B cell (primary cell): ENCODE data around the gene AAK1.

ENCODE experiments used
- EZH2 ChIP-seq: IDR thresholded peaks from 2 replicates; pipeline ENCODE4 v1.6.1; 2012; ENCODE audit warnings: borderline replicate concordance, low read depth, mild to moderate bottlenecking, moderate library complexity, low read length; ENCODE audit not compliant: insufficient read depth, poor library complexity, severe bottlenecking
- TF ChIP-seq, protein P1 (sequence below): fragments of 200-600 bp; IDR thresholded peaks from one replicate; pipeline ENCODE4 v1.8.0; 2022; ENCODE audit warnings: antibody characterized with exemption, mild to moderate bottlenecking

DNA sequence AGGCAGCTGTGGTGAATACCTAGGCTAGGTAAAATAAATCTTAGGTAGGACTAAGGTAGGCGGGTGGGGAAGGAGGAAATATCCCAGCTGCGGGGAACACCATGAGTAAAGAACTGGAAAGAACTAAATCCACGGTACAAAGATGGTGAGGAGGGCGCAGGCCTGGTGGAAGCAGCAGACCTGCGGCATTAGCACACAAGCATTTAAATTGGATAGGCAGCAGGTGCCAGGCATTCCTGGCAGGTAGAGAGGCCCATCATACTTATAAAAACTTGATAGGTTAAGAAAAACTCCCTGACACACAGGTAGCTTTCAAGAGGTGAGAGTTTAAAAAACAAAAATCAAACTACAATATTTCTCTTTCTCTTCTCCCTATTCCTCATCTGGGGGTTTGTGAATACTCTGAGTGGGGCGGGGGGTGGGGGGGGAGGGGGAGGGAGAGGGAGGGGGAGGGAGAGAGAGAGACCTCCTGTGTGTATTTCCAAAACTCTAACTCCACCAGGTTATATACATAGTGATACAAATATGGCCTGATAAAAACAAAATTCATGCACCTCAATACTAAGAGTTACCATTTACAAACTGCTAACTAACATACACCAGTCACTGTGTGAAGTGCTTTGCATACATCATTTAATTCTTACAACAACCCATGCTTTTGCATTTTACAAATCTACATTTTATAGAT, 13.5 kb downstream of the AAK1 start:
- TF ChIP-seq, protein P1, sequence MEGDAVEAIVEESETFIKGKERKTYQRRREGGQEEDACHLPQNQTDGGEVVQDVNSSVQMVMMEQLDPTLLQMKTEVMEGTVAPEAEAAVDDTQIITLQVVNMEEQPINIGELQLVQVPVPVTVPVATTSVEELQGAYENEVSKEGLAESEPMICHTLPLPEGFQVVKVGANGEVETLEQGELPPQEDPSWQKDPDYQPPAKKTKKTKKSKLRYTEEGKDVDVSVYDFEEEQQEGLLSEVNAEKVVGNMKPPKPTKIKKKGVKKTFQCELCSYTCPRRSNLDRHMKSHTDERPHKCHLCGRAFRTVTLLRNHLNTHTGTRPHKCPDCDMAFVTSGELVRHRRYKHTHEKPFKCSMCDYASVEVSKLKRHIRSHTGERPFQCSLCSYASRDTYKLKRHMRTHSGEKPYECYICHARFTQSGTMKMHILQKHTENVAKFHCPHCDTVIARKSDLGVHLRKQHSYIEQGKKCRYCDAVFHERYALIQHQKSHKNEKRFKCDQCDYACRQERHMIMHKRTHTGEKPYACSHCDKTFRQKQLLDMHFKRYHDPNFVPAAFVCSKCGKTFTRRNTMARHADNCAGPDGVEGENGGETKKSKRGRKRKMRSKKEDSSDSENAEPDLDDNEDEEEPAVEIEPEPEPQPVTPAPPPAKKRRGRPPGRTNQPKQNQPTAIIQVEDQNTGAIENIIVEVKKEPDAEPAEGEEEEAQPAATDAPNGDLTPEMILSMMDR = no peak
- no peak for TF ChIP-seq EZH2
